GM12864 (cell line): ENCODE data around the gene KAT2B.
"Not testable (repeated sequence)": the region's sequence is repeated elsewhere in the genome, so short reads cannot be mapped to it uniquely, and the experiment has no call there.

Experiments
- DNase-seq: peaks from one replicate; pipeline ENCODE4 v3.0.0-alpha.2; 2011; ENCODE audit warnings: low read depth
- H3K4me3 ChIP-seq: 2 replicates; pipeline ENCODE4 v1.5.1; 2011; ENCODE audit warnings: mild to moderate bottlenecking, low read depth, low read length, control low read depth
- CTCF ChIP-seq: IDR thresholded peaks from 2 replicates; pipeline ENCODE4 v1.5.1; 2011; ENCODE audit warnings: low read depth, mild to moderate bottlenecking, moderate library complexity, low read length, control low read depth, inconsistent platforms; ENCODE audit errors: missing control alignments

Gene KAT2B

GRCh38 chr3:20013396-20013795 is 26.9 kb upstream of the KAT2B start:
- TF ChIP-seq CTCF, result no peak
- DNase-seq, result no peak
- no peak overlapping the region for H3K4me3 ChIP-seq

GRCh38 chr3:20015525-20015924 is 24.7 kb upstream of the KAT2B start:
- no peak for DNase-seq
- no peak for TF ChIP-seq CTCF

GRCh38 chr3:20016076-20016475 is 24.2 kb upstream of the KAT2B start:
- DNase-seq, H3K4me3 ChIP-seq: not testable (repeated sequence)

More at GRCh38 chr3:20015525-20015924, 24.7 kb upstream of the KAT2B start:
- no peak overlapping the region for H3K4me3 ChIP-seq

- DNase-seq, result no peak
- H3K4me3 ChIP-seq, result no peak overlapping the region
- TF ChIP-seq CTCF, result no peak
Measured at GRCh38 chr3:20022954-20023622, 17.2 kb upstream of the KAT2B start.

- TF ChIP-seq CTCF, result no peak
- DNase-seq, result no peak
- no peak overlapping the region for H3K4me3 ChIP-seq
Measured at GRCh38 chr3:20023623-20024405, 16.4 kb upstream of the KAT2B start.

GRCh38 chr3:20027136-20027535 is 13.1 kb upstream of the KAT2B start:
- no peak for DNase-seq
- no peak overlapping the region for H3K4me3 ChIP-seq
- no peak for TF ChIP-seq CTCF

GRCh38 chr3:20028905-20029331 is 11.3 kb upstream of the KAT2B start:
- TF ChIP-seq CTCF, result no peak
- no peak for DNase-seq
- H3K4me3 ChIP-seq, result no peak overlapping the region

- H3K4me3 ChIP-seq, DNase-seq: not testable (repeated sequence)
Measured at GRCh38 chr3:20031939-20032338, 8.3 kb upstream of the KAT2B start.
